ENCODE measurements around the gene CRABP2. TPM values are rescaled to one million over a fixed set of nuclear protein-coding genes. Genes with fewer than 3 reads are reported as not detected.

The CRABP2 gene
- total and polyA plus RNA-seq, 5 experiments from 2014 or later = 0.44 to 2.9 TPM; not detected in 3

GRCh38 chr1:156654700-156655099 lies 50.7 kb downstream of the CRABP2 start:
- POLR2A ChIA-PET = interaction anchor here (0.6 kb wide), 1 partner anchor 85 kb away, joined by 3 read pairs; no protein-coding TSS in a partner anchor
- Mint-ChIP-seq H3K27ac (no peak overlapping the region), H3K4me1 (peaks cover 18 to 34% (median 30%) of the 10 kb centered on the region in 4 donors), H3K4me3 (no peak overlapping the region), H3K27me3 (peaks cover 44 to 80% (median 60%) of the 10 kb centered on the region in 5 donors), H3K9me3 (no peaks in the 10 kb centered on the region), H3K36me3 (peaks cover 0 to 2% (median 0%) of the 10 kb centered on the region in 3 donors)
- DNase-seq (no peak), ATAC-seq (no peak)

DNA sequence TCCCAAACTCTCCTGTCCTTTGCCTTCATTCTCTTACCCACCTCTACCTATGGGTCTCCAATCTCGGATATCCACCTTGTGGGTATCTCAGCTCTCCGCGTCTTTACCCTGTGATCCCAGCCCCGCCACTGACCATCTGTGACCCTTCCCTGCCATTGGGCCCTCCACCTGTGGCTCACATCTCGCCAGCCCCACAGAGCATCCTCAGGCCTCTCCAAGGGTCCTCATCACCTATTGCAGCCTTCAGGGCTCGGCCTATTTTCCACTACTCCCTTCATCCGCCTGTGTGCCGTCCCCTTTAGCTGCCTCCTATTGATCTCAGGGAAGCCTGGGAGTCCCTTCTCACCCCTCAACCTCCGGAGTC lies 52.4 kb downstream of the CRABP2 start:
- ATAC-seq = no peak
- Mint-ChIP-seq H3K36me3 (peaks cover 0 to 2% (median 0%) of the 10 kb centered on the region in 3 donors), H3K9me3 (no peaks in the 10 kb centered on the region), H3K4me3 (no peak overlapping the region), H3K4me1 (peaks cover 12 to 20% (median 17%) of the 10 kb centered on the region in 4 donors), H3K27ac (no peak overlapping the region), H3K27me3 (peaks cover 49 to 98% (median 69%) of the 10 kb centered on the region in 5 donors)
- peak in 1 of 10 donors; percentile 34 for DNase-seq
- POLR2A ChIA-PET = no interaction called here

DNA sequence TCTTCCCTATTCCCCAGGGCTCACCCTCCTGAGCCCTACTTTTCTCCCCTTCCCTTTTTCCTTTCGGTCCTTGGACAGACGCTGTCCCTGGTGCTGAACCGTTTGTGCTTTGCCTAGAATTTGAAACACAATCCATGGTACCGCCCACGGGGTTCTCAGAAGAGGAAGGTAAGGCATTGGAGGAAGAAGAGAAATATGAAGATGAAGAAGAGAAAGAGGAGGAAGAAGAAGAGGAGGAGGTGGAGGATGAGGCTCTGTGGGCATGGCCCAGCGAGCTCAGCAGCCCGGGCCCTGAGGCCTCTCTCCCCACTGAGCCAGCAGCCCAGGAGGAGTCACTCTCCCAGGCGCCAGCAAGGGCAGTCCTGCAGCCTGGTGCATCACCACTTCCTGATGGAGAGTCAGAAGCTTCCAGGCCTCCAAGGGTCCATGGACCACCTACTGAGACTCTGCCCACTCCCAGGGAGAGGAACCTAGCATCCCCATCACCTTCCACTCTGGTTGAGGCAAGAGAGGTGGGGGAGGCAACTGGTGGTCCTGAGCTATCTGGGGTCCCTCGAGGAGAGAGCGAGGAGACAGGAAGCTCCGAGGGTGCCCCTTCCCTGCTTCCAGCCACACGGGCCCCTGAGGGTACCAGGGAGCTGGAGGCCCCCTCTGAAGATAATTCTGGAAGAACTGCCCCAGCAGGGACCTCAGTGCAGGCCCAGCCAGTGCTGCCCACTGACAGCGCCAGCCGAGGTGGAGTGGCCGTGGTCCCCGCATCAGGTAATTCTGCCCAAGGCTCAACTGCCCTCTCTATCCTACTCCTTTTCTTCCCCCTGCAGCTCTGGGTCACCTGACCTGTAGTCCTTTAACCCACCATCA lies 53.0 kb downstream of the CRABP2 start:
- Mint-ChIP-seq H3K36me3 (peaks cover 0 to 2% (median 0%) of the 10 kb centered on the region in 3 donors), H3K27me3 (peaks cover 48 to 100% (median 73%) of the 10 kb centered on the region in 5 donors)
- POLR2A ChIA-PET = no interaction called here

More for the DNA sequence above, 53.0 kb downstream of the CRABP2 start:
- DNase-seq (peak in 1 of 10 donors; percentile 45), ATAC-seq (no peak)
- no peaks in the 10 kb centered on the region for H3K9me3 Mint-ChIP-seq
- peaks cover 8 to 15% (median 12%) of the 10 kb centered on the region in 4 donors for H3K4me1 Mint-ChIP-seq
- H3K4me3 Mint-ChIP-seq = no peak overlapping the region
- peak overlapping the region in 1 of 10 donors; percentile 71 for H3K27ac Mint-ChIP-seq

Other genes with a start within 250 kb of the CRABP2 start
- gene MEF2D, start 204.8 kb downstream of the CRABP2 start, total RNA-seq = 10 to 100 TPM; 69.4 to 73.2 TPM
- 10 to 100 TPM in 1 of 3 donors, 1 to 10 TPM in 2; 6.4 to 12.6 (median 6.7) TPM for gene MEF2D, start 204.8 kb downstream of the CRABP2 start, polyA plus RNA-seq
- under 1 TPM in 1 of 2 experiments, not detected in 1; 0.08 TPM for gene IQGAP3, start 133.0 kb downstream of the CRABP2 start, total RNA-seq
- not detected for gene IQGAP3, start 133.0 kb downstream of the CRABP2 start, polyA plus RNA-seq
- 10 to 100 TPM; 41.3 to 44.3 TPM for gene TTC24, start 125.9 kb downstream of the CRABP2 start, total RNA-seq
- 1 to 10 TPM; 3.8 to 6.7 (median 6.7) TPM for gene TTC24, start 125.9 kb downstream of the CRABP2 start, polyA plus RNA-seq
- 10 to 100 TPM; 39.7 to 42.1 TPM for gene NAXE, start 113.8 kb downstream of the CRABP2 start, total RNA-seq
- gene NAXE, start 113.8 kb downstream of the CRABP2 start, polyA plus RNA-seq = 100 to 1,000 TPM in 2 of 3 donors, 10 to 100 TPM in 1; 85.6 to 124 (median 103) TPM
- 10 to 100 TPM; 44.2 to 45.1 TPM for gene GPATCH4, start 104.1 kb downstream of the CRABP2 start, total RNA-seq
- gene GPATCH4, start 104.1 kb downstream of the CRABP2 start, polyA plus RNA-seq = 10 to 100 TPM; 27.3 to 70.4 (median 42.0) TPM
- under 1 TPM; 0.39 to 0.58 TPM for gene HAPLN2, start 86.2 kb downstream of the CRABP2 start, total RNA-seq
- not detected for gene HAPLN2, start 86.2 kb downstream of the CRABP2 start, polyA plus RNA-seq
- gene BCAN, start 63.5 kb downstream of the CRABP2 start, total RNA-seq = not detected
- not detected for gene BCAN, start 63.5 kb downstream of the CRABP2 start, polyA plus RNA-seq
- gene NES, start 28.2 kb downstream of the CRABP2 start, total RNA-seq = not detected
- not detected for gene NES, start 28.2 kb downstream of the CRABP2 start, polyA plus RNA-seq
- 10 to 100 TPM; 33.6 to 39.3 TPM for gene METTL25B, start 22.9 kb upstream of the CRABP2 start, total RNA-seq
- gene METTL25B, start 22.9 kb upstream of the CRABP2 start, polyA plus RNA-seq = 1 to 10 TPM; 2.3 to 6.7 (median 5.6) TPM
- 10 to 100 TPM; 45.0 to 50.3 TPM for gene ISG20L2, start 23.2 kb upstream of the CRABP2 start, total RNA-seq
- gene ISG20L2, start 23.2 kb upstream of the CRABP2 start, polyA plus RNA-seq = 10 to 100 TPM; 20.0 to 23.4 (median 20.7) TPM
- gene MRPL24, start 35.5 kb upstream of the CRABP2 start, total RNA-seq = 10 to 100 TPM; 49.7 to 56.9 TPM
- gene MRPL24, start 35.5 kb upstream of the CRABP2 start, polyA plus RNA-seq = 100 to 1,000 TPM in 2 of 3 donors, 10 to 100 TPM in 1; 98.6 to 109 (median 103) TPM
- 100 to 1,000 TPM in 1 of 2 experiments, 10 to 100 TPM in 1; 95.4 to 103 TPM for gene HDGF, start 46.1 kb upstream of the CRABP2 start, total RNA-seq
- 10 to 100 TPM; 25.0 to 50.1 (median 41.3) TPM for gene HDGF, start 46.1 kb upstream of the CRABP2 start, polyA plus RNA-seq
- gene PRCC, start 62.0 kb upstream of the CRABP2 start, total RNA-seq = 10 to 100 TPM; 59.5 to 64.0 TPM
- gene PRCC, start 62.0 kb upstream of the CRABP2 start, polyA plus RNA-seq = 10 to 100 TPM; 22.9 to 55.7 (median 39.9) TPM
- 10 to 100 TPM; 24.3 to 24.7 TPM for gene SH2D2A, start 111.3 kb upstream of the CRABP2 start, total RNA-seq
- gene SH2D2A, start 111.3 kb upstream of the CRABP2 start, polyA plus RNA-seq = 10 to 100 TPM; 23.6 to 31.5 (median 25.6) TPM
- gene INSRR, start 153.5 kb upstream of the CRABP2 start, total RNA-seq = not detected
- not detected for gene INSRR, start 153.5 kb upstream of the CRABP2 start, polyA plus RNA-seq
- not detected for gene NTRK1, start 155.3 kb upstream of the CRABP2 start, total RNA-seq
- gene NTRK1, start 155.3 kb upstream of the CRABP2 start, polyA plus RNA-seq = under 1 TPM in 2 of 3 donors, not detected in 1; 0.14 to 0.25 TPM
- under 1 TPM in 1 of 2 experiments, not detected in 1; 0.11 TPM for gene PEAR1, start 188.1 kb upstream of the CRABP2 start, total RNA-seq
- not detected for gene PEAR1, start 188.1 kb upstream of the CRABP2 start, polyA plus RNA-seq
- not detected for gene LRRC71, start 215.0 kb upstream of the CRABP2 start, total RNA-seq
- gene LRRC71, start 215.0 kb upstream of the CRABP2 start, polyA plus RNA-seq = not detected